SW 1271 (cell line): ENCODE data around the gene EMILIN2.
"Not testable (repeated sequence)": the region's sequence is repeated elsewhere in the genome, so short reads cannot be mapped to it uniquely, and the experiment has no call there.

ENCODE experiments used
- DNase-seq, 2 experiments: peaks; one replicate each; lab custom pipeline; 2025; lab: John Stamatoyannopoulos, UW

Gene EMILIN2

GRCh38 chr18:2845172-2845571 is 1.6 kb upstream of the EMILIN2 start:
- no peak for DNase-seq

GRCh38 chr18:2847317-2848246 is 776 bp downstream of the EMILIN2 start:
- no peak for DNase-seq

DNA sequence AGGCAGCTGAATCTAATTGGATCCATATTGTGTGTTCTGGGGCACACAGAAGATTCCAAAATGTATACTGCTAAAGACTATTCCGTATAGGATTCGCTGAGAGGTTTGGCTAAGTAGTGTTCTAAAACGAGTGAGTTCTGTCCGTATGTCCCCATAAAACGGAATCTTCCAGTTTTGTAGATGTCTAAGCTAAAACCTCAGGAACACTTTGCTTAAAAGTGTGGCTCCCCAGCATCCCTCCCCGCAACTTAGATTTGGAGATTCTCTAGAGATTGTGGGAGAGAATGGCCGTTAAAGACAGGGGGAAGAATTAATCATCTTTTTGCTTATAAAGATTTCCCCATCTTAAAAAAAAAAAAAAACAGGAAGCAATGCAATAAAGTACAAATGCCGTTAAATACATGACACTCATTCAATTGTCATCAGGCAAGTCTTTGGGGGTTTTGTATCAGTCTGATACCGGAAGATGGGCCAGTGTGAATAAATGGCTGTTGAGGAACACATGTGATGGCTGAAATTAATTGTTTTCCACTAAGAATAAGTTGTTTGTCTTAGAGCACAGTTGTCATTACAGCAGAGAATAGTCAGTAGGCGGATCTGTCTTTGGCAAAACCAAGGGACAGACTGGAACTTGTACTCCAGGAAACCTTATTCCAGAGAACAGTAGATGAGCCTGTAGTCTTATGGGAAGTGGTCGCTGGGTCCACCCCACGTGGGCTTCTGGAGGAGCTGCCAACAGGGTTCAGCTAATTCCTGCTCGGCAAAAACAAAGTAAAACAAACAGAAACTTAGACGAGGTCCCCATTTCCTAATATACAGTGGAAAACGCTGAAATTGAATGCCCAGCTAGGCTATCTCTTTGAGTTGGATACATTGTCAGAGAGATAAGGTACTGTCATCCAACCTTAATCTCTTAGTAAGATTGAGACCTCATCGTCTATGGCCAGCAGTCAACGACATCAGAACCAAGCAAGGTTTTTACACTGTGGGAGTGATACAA is 1.7 kb downstream of the EMILIN2 start:
- no peak for DNase-seq

GRCh38 chr18:2850816-2851215 is 4.0 kb downstream of the EMILIN2 start:
- no peak for DNase-seq

GRCh38 chr18:2851771-2852170 is 5.0 kb downstream of the EMILIN2 start:
- no peak for DNase-seq

- DNase-seq: not testable (repeated sequence)
Observed at GRCh38 chr18:2852460-2852859, 5.7 kb downstream of the EMILIN2 start.

- DNase-seq: no peak
Observed at GRCh38 chr18:2853173-2853925, 6.5 kb downstream of the EMILIN2 start.

DNA sequence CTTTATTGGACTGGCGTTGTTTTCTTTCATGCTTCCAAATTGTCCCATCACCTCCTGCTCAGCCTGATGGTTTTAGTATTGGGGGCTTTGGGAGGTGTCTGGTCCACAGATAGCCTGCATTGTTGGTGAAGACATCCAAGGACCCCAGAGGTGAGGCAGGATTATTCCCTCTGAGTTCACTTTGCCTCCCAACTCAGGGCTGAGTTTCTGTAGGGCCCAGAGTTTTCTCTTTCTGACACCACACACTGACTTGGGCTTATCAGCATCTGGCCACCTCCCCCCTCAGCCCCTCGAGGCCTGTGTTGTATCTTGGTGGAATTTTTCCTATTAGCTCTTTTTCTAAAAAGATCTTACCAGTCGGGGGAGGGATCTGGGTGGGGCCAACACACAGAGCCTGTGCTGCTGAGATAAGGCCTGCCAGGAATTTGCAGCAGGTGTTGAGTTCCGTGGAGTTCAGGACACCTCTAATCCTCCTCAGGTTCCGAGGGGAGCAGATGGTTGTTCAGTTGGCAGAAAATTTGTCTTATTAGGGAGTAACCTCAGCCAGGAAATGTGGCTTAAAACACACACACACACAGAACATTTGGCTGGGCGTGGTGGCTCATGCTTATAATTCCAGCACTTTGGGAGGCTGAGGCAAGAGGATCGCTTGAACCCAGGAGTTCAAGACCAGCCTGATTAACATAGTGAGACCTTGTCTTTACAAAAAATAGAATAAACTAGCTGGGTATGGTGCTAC is 7.3 kb downstream of the EMILIN2 start:
- no peak for DNase-seq

DNA sequence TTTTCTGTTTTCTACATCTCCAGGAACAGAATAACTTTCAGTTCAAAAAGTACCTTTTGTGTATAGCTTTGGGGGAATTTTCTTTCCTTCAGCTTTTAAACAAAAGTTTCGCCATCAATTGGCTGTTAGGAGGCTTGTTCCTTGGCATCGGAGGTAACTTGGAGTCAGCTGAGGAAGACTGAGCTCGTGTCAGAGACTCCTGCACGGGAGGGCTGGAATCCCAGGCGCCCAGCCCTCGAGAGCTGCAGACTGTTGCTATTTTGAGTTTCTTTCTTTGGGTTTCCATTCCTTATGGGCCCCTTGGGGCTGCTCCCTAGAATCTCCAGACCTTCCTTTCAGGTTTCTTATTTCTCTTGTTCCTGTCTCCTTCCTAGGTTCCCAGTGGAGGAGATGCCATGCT is 8.1 kb downstream of the EMILIN2 start:
- DNase-seq: no peak

GRCh38 chr18:2855560-2856350 is 8.9 kb downstream of the EMILIN2 start:
- DNase-seq: no peak

DNA sequence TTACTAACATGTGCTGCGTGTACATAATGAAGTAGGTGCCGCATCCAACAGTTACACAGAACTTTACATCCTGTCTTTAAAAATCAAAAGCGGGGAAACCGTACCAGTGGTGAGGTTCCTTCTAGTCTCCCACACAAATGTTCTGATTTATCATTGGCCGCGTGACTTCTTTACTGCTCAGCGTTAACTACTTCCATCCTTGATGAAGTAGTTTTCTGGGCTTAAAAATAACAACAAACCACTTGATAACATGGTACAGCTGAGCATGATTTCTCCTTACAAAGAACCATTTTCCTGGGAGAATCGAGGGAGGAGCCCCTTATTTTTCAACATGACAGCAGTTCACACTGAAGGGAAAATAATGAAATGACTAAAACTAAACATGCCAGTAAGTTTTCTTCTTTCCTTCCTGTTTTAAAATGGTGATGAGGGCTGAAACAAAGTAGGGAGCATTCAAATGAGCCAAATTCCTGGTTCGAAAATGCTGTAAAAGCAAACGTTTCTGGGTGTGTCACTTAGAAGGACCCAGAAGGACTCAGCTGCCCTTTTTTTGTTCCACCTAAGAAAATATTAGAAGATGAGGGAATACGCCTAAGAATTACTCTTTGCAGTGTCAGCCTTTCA is 9.9 kb downstream of the EMILIN2 start:
- no peak for DNase-seq

GRCh38 chr18:2857491-2858131 is 10.8 kb downstream of the EMILIN2 start:
- DNase-seq: no peak

- not testable (repeated sequence) for DNase-seq
Observed at GRCh38 chr18:2860397-2860796, 13.6 kb downstream of the EMILIN2 start.

GRCh38 chr18:2863997-2864396 is 17.2 kb downstream of the EMILIN2 start:
- DNase-seq: not testable (repeated sequence)

GRCh38 chr18:2866465-2866864 is 19.7 kb downstream of the EMILIN2 start:
- not testable (repeated sequence) for DNase-seq

DNA sequence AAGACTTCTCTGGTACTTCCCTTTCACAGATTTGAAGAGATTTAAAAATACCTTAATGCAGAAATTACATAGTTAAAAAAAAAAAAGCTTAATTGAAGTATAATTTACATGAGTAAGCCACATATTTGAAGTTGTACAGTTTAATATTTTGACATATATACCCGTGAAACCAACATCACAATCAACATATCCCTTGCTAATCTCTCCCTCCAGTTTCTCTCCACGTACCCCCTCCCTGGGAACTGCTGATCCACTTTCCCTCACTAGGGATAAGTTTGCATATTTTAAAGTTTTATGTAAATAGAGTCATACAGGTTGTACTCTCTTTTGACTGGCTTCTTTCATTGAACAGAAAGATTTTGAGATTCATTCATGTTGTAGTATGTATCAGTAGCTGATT is 22.4 kb downstream of the EMILIN2 start:
- DNase-seq: no peak

- no peak for DNase-seq
Observed at GRCh38 chr18:2871111-2871720, 24.4 kb downstream of the EMILIN2 start.

DNA sequence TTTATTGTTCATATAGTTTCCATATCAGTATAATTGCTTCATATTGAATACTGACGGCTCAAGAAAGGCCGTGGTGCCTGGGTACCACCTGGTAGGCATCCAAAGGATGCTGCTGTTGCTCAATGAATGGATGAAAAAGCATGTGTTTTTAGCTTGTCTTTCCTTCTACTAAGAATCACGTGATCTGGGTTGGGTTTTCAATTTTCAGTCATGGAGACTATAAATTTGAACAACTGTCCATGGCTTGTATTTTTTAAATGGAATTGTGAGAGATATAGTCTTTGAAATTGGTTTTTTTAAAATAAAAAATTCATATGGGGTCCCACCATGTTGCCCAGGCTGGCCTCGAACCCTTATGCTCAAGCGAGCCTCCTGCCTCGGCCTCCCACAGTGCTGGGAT is 25.3 kb downstream of the EMILIN2 start:
- DNase-seq: no peak

DNA sequence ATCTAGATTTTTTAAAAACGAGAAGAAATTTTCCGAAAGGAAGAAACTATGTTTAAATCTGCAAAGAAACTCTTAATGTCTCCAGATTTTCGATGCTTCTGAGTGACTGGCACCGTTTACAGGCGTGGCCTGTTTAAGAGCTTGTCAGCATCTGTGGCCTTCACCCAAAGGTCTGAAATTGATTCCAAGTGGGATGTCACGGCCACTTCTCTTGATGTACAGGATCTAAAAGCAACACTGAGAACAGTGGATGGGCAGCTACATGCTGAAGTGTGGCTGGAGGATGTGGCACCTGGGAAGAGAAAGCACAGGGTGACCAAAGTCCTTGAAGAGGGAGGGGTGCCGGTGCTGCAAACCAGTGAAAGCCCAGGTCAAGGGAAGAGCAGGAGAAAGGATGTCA is 28.0 kb downstream of the EMILIN2 start:
- DNase-seq: no peak
